Smooth muscle cell (in vitro differentiated cells): ENCODE measurements around the gene HERC3. TPM values are rescaled to one million over a fixed set of nuclear protein-coding genes. Genes with fewer than 3 reads are reported as not detected.

Experiments
- DNase-seq: peaks from one replicate; lab custom pipeline; 2025; ENCODE audit not compliant: unreplicated experiment; lab: John Stamatoyannopoulos, UW
- H2AFZ ChIP-seq: fragments of 200-600 bp; sonication (generic); 2 replicates; pipeline ENCODE4 v1.6.0; 2016; ENCODE audit warnings: antibody characterized with exemption, low read depth, mild to moderate bottlenecking
- H3F3A ChIP-seq: fragments of 200-600 bp; sonication (generic); 2 replicates; pipeline ENCODE4 v1.6.0; 2017; ENCODE audit warnings: antibody characterized with exemption, low read depth
- H3K27ac ChIP-seq: fragments of 200-600 bp; sonication (generic); 2 replicates; pipeline ENCODE4 v1.5.1; 2016; ENCODE audit warnings: low read depth, mild to moderate bottlenecking
- H3K27me3 ChIP-seq: fragments of 200-600 bp; sonication (generic); 2 replicates; pipeline ENCODE4 v1.6.1; 2016; ENCODE audit warnings: low read depth, mild to moderate bottlenecking
- H3K36me3 ChIP-seq: fragments of 200-600 bp; sonication (generic); 2 replicates; pipeline ENCODE4 v1.5.1; 2016; ENCODE audit warnings: low read depth
- H3K4me1 ChIP-seq: fragments of 200-600 bp; sonication (generic); 2 replicates; pipeline ENCODE4 v1.5.1; 2016; ENCODE audit warnings: low read depth
- H3K4me2 ChIP-seq: fragments of 200-600 bp; sonication (generic); 2 replicates; pipeline ENCODE4 v1.6.0; 2016; ENCODE audit warnings: mild to moderate bottlenecking
- H3K4me3 ChIP-seq: fragments of 200-600 bp; sonication (generic); 2 replicates; pipeline ENCODE4 v1.5.1; 2016; ENCODE audit warnings: mild to moderate bottlenecking
- H3K79me2 ChIP-seq: fragments of 200-600 bp; sonication (generic); 2 replicates; pipeline ENCODE4 v1.6.0; 2016; ENCODE audit warnings: low read depth, mild to moderate bottlenecking
- H3K9ac ChIP-seq: fragments of 200-600 bp; sonication (generic); 2 replicates; pipeline ENCODE4 v1.6.0; 2016; ENCODE audit warnings: low read depth
- H3K9me3 ChIP-seq: fragments of 200-600 bp; sonication (generic); replicated peaks from 2 replicates; pipeline ENCODE4 v1.5.1; 2016; ENCODE audit warnings: low read depth
- H4K20me1 ChIP-seq: fragments of 200-600 bp; sonication (generic); 2 replicates; pipeline ENCODE4 v1.6.0; 2016; ENCODE audit warnings: low read depth
- CTCF ChIP-seq: fragments of 200-600 bp; sonication (generic); IDR thresholded peaks from 2 replicates; pipeline ENCODE4 v1.5.1; 2017; ENCODE audit warnings: borderline replicate concordance, mild to moderate bottlenecking, antibody characterized with exemption; ENCODE audit not compliant: insufficient read depth, poor library complexity, severe bottlenecking
- WGBS: methylation state at CpG from one replicate; pipeline ENCODE4 v1.1.7; 2016; ENCODE audit warnings: low lambda C conversion rate; 5-methylcytosine and 5-hydroxymethylcytosine counted together
- polyA plus RNA-seq: library from polyadenylated mRNA; unstranded; fragments of >200 nt; fragmentation: Nextera tagmentation; extraction: Ambion mirVana; gene quantifications from 2 replicates; pipeline ENCODE4 v1.2.1, GENCODE V29; 2016
- total RNA-seq: library from RNA; depleted of rRNA; stranded (reverse); fragments of >200 nt; gene quantifications from 2 replicates; pipeline ENCODE4 v1.2.3, GENCODE V29; 2014

Gene HERC3
- total and polyA plus RNA-seq, 2 experiments from 2014 or later = 14.5 to 20.2 TPM

- Histone ChIP-seq H3K27ac (no peak overlapping the region), H3K79me2 (peaks cover 5% of the 10 kb centered on the region), H3K4me3 (no peak overlapping the region), H3K4me1 (no peaks in the 10 kb centered on the region), H3K27me3 (no peaks in the 10 kb centered on the region), H3K9me3 (no peaks in the 10 kb centered on the region), H3K4me2 (no peak overlapping the region), H3K36me3 (no peaks in the 10 kb centered on the region), H3K9ac (no peak overlapping the region), H3F3A (no peaks in the 10 kb centered on the region), H4K20me1 (peaks cover 4% of the 10 kb centered on the region), H2AFZ (no peak overlapping the region)
- TF ChIP-seq CTCF = no peak
- no peak for DNase-seq
- 82% methylated on average over 3 of the region's 3 CpGs for WGBS
Measured at GRCh38 chr4:88649716-88650115, 57.4 kb downstream of the HERC3 start.

- Histone ChIP-seq H3K79me2 (no peaks in the 10 kb centered on the region), H3K4me1 (no peaks in the 10 kb centered on the region), H3K27ac (no peak overlapping the region), H3K4me3 (no peak overlapping the region), H4K20me1 (no peaks in the 10 kb centered on the region), H3K27me3 (no peaks in the 10 kb centered on the region), H3K9ac (no peak overlapping the region), H3K36me3 (peaks cover 10% of the 10 kb centered on the region), H3F3A (no peaks in the 10 kb centered on the region), H2AFZ (no peak overlapping the region), H3K9me3 (no peaks in the 10 kb centered on the region), H3K4me2 (no peak overlapping the region)
- TF ChIP-seq CTCF = no peak
- 87% methylated on average over 4 of the region's 4 CpGs for WGBS
- no peak for DNase-seq
Measured at GRCh38 chr4:88653371-88653946, 61.2 kb downstream of the HERC3 start.

- H3K9ac ChIP-seq = no peak overlapping the region
- no peak overlapping the region for H3K4me3 ChIP-seq
- no peaks in the 10 kb centered on the region for H3K9me3 ChIP-seq
- no peak overlapping the region for H3K4me2 ChIP-seq
- no peak for DNase-seq
- H3K4me1 ChIP-seq = no peaks in the 10 kb centered on the region
- 77% methylated on average over 3 of the region's 3 CpGs for WGBS
- H3F3A ChIP-seq = no peaks in the 10 kb centered on the region
- no peaks in the 10 kb centered on the region for H3K79me2 ChIP-seq
- peaks cover 10% of the 10 kb centered on the region for H3K36me3 ChIP-seq
- no peaks in the 10 kb centered on the region for H4K20me1 ChIP-seq
- H3K27me3 ChIP-seq = no peaks in the 10 kb centered on the region
- H2AFZ ChIP-seq = no peak overlapping the region
- no peak for TF ChIP-seq CTCF
- H3K27ac ChIP-seq = no peak overlapping the region
Measured at GRCh38 chr4:88655226-88655625, 62.9 kb downstream of the HERC3 start.
